Skeletal muscle tissue (tissue), 4 donors: ENCODE data around the gene NOM1. TPM values are rescaled to one million over a fixed set of nuclear protein-coding genes. Genes with fewer than 3 reads are reported as not detected.

Experiments
- H3K27ac ChIP-seq: one replicate; pipeline ENCODE4 v1.7.0; 2013; ENCODE audit warnings: mild to moderate bottlenecking, low read depth, low read length, inconsistent platforms
- H3K27me3 ChIP-seq, 3 donors: one replicate each; pipeline ENCODE4 v1.7.0; 2013; ENCODE audit warnings: low read length in 3 of 3; ENCODE audit not compliant: control insufficient read depth in 3 of 3, insufficient read depth in 3 of 3
- H3K36me3 ChIP-seq, 3 donors: one replicate each; pipeline ENCODE4 v1.7.0; 2013; ENCODE audit warnings: low read length in 3 of 3; ENCODE audit not compliant: control insufficient read depth in 3 of 3, insufficient read depth in 3 of 3
- H3K4me1 ChIP-seq, 3 donors: one replicate each; pipeline ENCODE4 v1.7.0; 2013; ENCODE audit warnings: low read length in 3 of 3, mild to moderate bottlenecking in 3 of 3; ENCODE audit not compliant: control insufficient read depth in 3 of 3, insufficient read depth in 3 of 3
- H3K4me3 ChIP-seq, 3 donors: one replicate each; pipeline ENCODE4 v1.7.0; 2013; ENCODE audit warnings: low read length in 3 of 3
- H3K9ac ChIP-seq, 3 donors: one replicate each; pipeline ENCODE4 v1.7.0; 2013; ENCODE audit warnings: low read length in 3 of 3, mild to moderate bottlenecking in 3 of 3, moderate library complexity in 2 of 3, low read depth in 1 of 3
- H3K9me3 ChIP-seq, 3 donors: one replicate each; pipeline ENCODE4 v1.7.0; 2013; ENCODE audit warnings: low read length in 3 of 3; ENCODE audit not compliant: control insufficient read depth in 3 of 3
- total RNA-seq: library from RNA; depleted of rRNA; stranded (reverse); fragments of >200 nt; gene quantifications from one replicate; pipeline ENCODE4 v1.2.3, GENCODE V29; 2014
- donor health status: Osteomylitis.

NOM1 gene
- total RNA-seq, 1 donor from 2014 or later, result 17.2 TPM

- Histone ChIP-seq H3K27ac (no peak overlapping the region), H3K9ac (no peak overlapping the region), H3K4me1 (peaks cover 0 to 32% (median 20%) of the 10 kb centered on the region in 3 donors), H3K4me3 (no peak overlapping the region), H3K27me3 (peaks cover 92 to 96% (median 93%) of the 10 kb centered on the region in 3 donors), H3K36me3 (no peaks in the 10 kb centered on the region), H3K9me3 (no peaks in the 10 kb centered on the region)
Observed at GRCh38 chr7:157021071-157021870, 71.8 kb downstream of the NOM1 start.

GRCh38 chr7:157021871-157022680 is 72.6 kb downstream of the NOM1 start:
- Histone ChIP-seq H3K9me3 (no peaks in the 10 kb centered on the region), H3K4me1 (peaks cover 0 to 32% (median 20%) of the 10 kb centered on the region in 3 donors), H3K27ac (no peak overlapping the region), H3K4me3 (no peak overlapping the region), H3K27me3 (peaks cover 83 to 89% (median 88%) of the 10 kb centered on the region in 3 donors), H3K36me3 (no peaks in the 10 kb centered on the region), H3K9ac (no peak overlapping the region)

Other genes starting within 250 kb of the NOM1 start
- gene LMBR1, start 56.5 kb upstream of the NOM1 start, total RNA-seq, result 97.6 TPM
- not detected for gene MNX1, start 61.0 kb downstream of the NOM1 start, total RNA-seq
- gene UBE3C, start 189.2 kb downstream of the NOM1 start, total RNA-seq, result 78.8 TPM